HG03095 (cell line): ENCODE measurements around the gene OXCT1.
A peak's percentile ranks its signal among the peaks of the same experiment; 100 is the strongest.
"Not testable (repeated sequence)": the region's sequence is repeated elsewhere in the genome, so short reads cannot be mapped to it uniquely, and the experiment has no call there.

Experiments used
- ATAC-seq: cut with Tn5 transposase; IDR thresholded peaks from one replicate; pipeline ENCODE4 v1.9.1; 2021; ENCODE audit warnings: moderate library complexity; ENCODE audit not compliant: unreplicated experiment

Gene OXCT1

DNA sequence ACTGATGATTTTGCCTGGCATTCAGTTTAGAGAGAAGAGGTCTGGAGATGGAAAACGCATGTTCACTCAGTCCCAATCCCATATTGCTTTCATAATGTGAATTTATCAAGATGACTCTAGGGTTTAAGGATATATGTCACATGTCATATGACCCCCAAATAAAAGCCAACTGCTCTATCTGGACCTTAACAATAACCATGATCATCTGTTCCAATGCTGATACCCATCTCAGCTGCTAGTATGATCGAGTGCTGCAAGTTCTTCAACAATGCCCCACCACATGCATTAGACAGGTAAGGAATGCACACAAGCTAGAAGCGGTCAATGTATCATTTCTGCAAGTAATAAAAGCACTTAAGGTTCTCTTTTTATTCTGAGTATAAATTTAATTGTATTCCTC is 91.8 kb downstream of the OXCT1 start:
- no peak for ATAC-seq

- no peak for ATAC-seq
Measured at GRCh38 chr5:41776435-41776834, 93.8 kb downstream of the OXCT1 start.

DNA sequence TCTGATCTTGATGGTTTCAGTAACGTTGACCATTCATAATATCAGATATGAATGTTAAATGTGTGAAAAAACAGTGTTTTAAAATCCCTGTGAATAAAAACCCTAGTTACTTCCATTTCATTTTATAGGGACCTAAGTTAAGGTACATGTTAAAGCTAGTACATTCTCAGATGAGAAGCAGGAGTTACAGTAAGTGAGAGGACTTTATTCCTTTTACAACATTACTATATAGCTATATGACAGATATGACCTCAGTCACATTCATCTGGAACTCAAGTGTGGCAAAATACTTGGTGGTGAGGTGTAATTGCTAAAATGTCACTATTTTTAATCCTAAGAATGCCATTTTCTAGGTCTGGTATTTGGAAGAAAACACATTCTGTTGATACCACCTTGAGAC is 96.4 kb downstream of the OXCT1 start:
- no peak for ATAC-seq

DNA sequence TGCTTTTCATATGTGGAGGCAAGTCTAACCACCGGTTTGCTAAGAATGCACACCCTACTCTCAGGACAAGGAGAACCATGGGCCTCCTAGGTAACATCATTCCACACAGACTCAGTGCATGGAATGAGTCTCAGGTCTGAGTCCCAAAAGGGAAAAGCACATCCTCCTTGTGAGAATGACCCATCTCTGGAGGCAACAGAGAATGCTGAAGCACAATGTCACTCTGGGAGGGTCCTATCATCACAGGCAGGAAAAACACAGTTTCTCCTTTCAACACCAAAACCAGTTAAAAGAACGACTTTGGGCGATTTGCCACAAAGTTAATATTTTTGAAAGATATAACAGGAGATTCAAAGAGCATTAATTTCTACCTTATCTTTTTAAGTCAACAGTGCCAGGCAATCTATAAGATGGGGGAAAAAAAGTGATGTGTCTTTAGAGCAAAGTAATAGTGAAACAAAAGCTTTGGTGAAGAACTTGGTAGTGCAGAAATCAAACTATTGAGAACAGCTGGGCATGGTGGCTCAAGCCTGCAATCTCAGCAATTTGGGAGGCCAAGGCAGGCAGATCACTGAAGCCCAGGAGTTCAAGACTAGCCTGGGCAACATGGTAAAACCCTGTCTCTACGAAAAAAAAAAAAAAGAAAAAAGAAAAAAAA is 97.3 kb downstream of the OXCT1 start:
- ATAC-seq, result no peak

DNA sequence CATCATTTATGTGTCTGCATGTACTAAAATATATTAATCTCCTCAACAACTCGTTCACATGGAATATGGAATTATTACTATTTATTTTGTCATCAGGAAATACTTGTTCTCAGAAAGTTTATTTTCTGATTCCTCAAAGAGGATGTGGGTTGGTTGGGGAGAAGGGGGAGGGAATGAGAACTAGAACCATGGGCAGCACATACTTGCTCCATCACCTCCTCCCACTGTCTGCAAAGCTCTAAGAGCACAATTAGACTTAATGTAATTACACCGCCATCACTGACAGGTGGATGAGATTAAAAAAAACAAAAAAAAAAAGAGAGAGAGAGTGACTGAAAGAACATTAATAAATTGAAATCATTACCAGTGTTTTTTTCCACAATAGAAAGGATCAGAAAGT is 98.2 kb downstream of the OXCT1 start:
- no peak for ATAC-seq

GRCh38 chr5:41770799-41771198 is 99.4 kb downstream of the OXCT1 start:
- ATAC-seq, result peak; percentile 92

DNA sequence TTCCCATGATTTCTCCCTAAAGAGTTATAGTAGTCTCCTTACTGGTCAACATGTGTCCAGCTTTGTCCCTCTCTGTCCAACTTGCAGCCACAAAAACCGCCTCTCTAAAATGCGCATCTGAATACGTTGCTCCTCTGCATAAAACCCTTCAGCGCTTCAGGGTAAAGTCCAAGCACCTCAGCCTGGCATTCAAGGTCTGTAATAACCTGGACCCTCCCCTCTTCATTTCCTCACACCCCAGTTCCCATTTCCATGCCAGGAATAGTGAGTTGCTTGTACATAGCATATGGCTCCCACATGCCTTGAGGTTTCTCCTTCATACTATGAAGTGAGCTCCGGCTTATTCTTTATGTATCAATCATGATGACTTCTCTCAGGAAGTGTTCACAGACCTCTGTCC is 101.5 kb downstream of the OXCT1 start:
- no peak for ATAC-seq

GRCh38 chr5:41764650-41765049 is 105.6 kb downstream of the OXCT1 start:
- no peak for ATAC-seq

GRCh38 chr5:41763574-41763973 is 106.7 kb downstream of the OXCT1 start:
- ATAC-seq, result no peak

- ATAC-seq, result no peak
Measured at GRCh38 chr5:41763081-41763480, 107.1 kb downstream of the OXCT1 start.

- no peak for ATAC-seq
Measured at GRCh38 chr5:41762426-41762825, 107.8 kb downstream of the OXCT1 start.

DNA sequence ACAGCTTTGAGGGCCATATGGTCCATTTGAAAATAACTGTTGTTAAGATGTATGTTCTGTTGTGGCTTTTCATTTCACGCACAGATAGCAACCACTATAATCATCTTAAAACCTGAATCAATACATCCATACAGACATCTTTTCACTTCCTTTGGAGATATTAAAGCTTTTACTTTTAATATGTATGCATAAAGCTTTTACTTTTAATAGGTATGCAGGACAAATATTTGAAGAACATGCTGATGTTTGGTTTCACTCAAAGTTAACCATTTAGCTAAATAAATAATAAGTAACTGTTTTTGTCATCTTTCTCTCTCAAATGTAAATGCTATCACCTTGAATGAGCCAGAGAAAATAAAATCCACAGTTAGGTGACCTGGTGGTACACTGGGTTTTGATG is 108.6 kb downstream of the OXCT1 start:
- no peak for ATAC-seq

- ATAC-seq, result no peak
Measured at GRCh38 chr5:41755705-41756104, 114.5 kb downstream of the OXCT1 start.

DNA sequence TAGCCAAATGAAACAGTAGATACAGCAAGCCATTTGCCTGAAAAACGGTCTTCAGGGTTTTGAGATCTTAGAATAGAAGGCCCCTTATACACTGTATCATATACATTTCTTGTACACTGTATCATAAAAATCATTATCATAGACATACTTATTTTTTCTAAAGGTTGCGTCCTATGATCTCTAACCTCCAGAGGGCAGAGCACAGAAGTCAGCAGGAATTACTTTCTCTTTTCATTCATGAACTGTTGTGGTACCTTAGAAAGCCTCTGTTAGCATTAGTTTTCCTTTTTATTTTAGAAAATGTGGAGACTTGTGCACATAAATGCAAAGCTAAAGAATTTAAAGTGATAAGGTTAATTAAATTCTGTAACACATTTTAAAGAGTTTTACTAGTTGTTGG is 115.4 kb downstream of the OXCT1 start:
- ATAC-seq, result peak; percentile 49

DNA sequence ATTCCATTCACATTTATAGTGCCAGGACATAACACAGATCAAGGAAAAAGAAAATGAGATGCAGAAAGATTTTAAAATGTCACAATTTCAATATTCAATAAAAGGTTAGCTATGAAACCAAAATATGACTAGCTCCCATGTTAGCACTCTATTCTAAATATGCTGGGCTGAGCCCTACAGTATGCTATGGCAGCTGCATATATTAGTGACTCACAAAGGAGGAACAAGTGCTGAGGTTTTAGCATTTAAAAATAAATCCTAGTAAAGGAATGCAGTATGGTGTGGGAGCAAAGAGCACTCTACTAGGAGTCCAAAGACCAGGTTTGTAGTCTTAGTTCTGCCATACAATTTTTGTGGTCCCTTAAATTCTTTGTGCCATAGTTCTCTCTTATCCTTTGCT is 118.4 kb downstream of the OXCT1 start:
- no peak for ATAC-seq

DNA sequence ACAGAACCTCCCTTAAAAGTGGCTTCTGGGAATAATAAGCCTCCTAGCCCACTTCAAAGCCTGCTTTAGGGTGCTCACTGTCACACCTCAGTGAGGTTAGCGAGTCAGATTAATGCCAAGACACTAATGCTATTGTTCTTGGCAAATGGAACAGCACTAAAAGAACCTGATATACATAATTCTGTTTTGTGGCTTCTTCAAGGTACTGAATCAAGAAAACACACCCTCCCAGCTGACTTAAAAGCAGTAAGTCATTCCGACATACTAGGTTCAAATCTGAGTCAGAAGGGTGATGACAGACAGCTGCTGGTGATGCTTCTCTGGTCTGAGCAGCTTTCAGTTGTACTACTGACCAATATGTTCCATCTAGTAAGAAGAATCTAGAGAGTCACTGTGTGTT is 121.6 kb downstream of the OXCT1 start:
- peak; percentile 100 for ATAC-seq

- no peak for ATAC-seq
Measured at GRCh38 chr5:41747708-41748107, 122.5 kb downstream of the OXCT1 start.

- no peak for ATAC-seq
Measured at GRCh38 chr5:41747301-41747700, 122.9 kb downstream of the OXCT1 start.

DNA sequence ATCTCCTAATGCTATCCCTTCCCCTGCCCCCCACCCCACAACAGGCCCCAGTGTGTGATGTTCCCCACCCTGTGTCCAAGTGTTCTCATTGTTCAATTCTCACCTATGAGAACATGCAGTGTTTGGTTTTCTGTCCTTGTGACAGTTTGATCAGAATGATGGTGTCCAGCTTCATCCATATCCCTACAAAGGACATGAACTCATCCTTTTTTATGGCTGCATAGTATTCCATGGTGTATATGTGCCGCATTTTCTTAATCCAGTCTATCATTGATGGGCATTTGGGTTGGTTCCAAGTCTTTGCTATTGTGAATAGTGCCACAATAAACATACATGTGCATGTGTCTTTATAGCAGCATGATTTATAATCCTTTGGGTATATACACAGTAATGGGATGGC is 127.6 kb downstream of the OXCT1 start:
- ATAC-seq, result not testable (repeated sequence)

- no peak for ATAC-seq
Measured at GRCh38 chr5:41738710-41739354, 131.4 kb downstream of the OXCT1 start.

DNA sequence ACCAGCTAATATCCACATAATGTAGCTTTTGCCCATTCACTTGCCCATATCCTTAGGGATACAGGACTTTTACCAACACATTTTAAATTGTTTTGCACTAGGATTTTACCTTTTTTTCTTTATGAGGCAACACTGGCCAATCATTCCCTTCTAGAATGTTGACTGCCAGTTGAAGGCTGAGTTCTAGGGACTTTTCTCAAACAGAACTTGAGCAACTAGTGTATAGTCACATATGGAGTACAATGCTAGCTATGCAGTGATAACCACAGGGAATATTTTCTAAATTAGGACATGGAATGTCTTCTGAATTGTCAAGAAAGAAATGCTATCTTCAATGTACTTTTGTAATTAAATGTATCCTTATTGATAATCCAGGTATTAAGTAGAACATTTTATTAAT is 133.6 kb downstream of the OXCT1 start:
- ATAC-seq, result no peak

- ATAC-seq, result peak; percentile 45
Measured at GRCh38 chr5:41735213-41735612, 135.0 kb downstream of the OXCT1 start.

DNA sequence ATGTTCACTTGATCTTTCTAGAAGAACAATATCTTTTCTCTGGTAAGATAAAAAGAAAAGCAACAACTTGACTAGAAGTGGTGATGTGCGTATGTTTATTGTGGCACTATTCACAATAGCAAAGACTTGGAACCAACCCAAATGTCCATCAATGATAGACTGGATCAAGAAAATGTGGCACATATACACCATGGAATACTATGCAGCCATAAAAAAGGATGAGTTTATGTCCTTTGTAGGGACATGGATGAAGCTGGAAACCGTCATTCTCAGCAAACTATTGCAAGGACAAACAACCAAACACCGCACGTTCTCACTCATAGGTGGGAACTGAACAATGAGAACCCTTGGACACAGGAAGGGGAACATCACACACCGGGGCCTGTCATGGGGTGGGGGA is 140.8 kb downstream of the OXCT1 start:
- not testable (repeated sequence) for ATAC-seq
